ENCODE measurements around the gene TSC22D3. TPM values are rescaled to one million over a fixed set of nuclear protein-coding genes. Genes with fewer than 3 reads are reported as not detected.

The TSC22D3 gene
- total RNA-seq, 2 donors from 2014 or later = 9.9 to 10.5 TPM

- H3K4me1 ChIP-seq (ENCODE audit: control insufficient read depth, insufficient read depth, low read length) = no peaks in the 10 kb centered on the region
- 60 to 70% methylated on average over 1 to 4 of the region's 8 CpGs for WGBS, 2 experiments (ENCODE audit: insufficient coverage in 1 of 2, insufficient read length in 1 of 2)
- Mint-ChIP-seq H3K9me3 (peaks cover 2% of the 10 kb centered on the region), H3K27me3 (ENCODE audit: insufficient read depth) (peaks cover 71% of the 10 kb centered on the region), H3K36me3 (ENCODE audit: low read depth) (no peaks in the 10 kb centered on the region), H3K4me1 (peaks cover 7% of the 10 kb centered on the region), H3K27ac (no peak overlapping the region), H3K4me3 (no peak overlapping the region)
- no peak overlapping the region for H3K9ac ChIP-seq (ENCODE audit: extremely low read depth, low read length, poor library complexity, severe bottlenecking)
- no peaks in the 10 kb centered on the region for H3K9me3 ChIP-seq (ENCODE audit: control insufficient read depth, low read length)
- peaks cover 46% of the 10 kb centered on the region for H3K27me3 ChIP-seq (ENCODE audit: control insufficient read depth, insufficient read depth, low read length, poor library complexity, severe bottlenecking)
- H3K27ac ChIP-seq (ENCODE audit: low read depth, low read length) = no peak overlapping the region
- H3K36me3 ChIP-seq (ENCODE audit: control insufficient read depth, insufficient read depth, low read length) = no peaks in the 10 kb centered on the region
- peak; percentile 72 for DNase-seq
- no peak for TF ChIP-seq CTCF (conservative IDR thresholded peaks at IDR 0.05)
- no peak overlapping the region for H3K4me3 ChIP-seq (ENCODE audit: low read length)
These were observed 9.0 kb downstream of the TSC22D3 start for GRCh38 chrX:107766470-107767150.

GRCh38 chrX:107764845-107765608 is 10.6 kb downstream of the TSC22D3 start:
- Histone ChIP-seq H3K9ac (ENCODE audit: extremely low read depth, low read length, poor library complexity, severe bottlenecking) (no peak overlapping the region), H3K4me1 (ENCODE audit: control insufficient read depth, insufficient read depth, low read length) (no peaks in the 10 kb centered on the region), H3K4me3 (ENCODE audit: low read length) (no peak overlapping the region), H3K27ac (ENCODE audit: low read depth, low read length) (no peak overlapping the region), H3K27me3 (ENCODE audit: control insufficient read depth, insufficient read depth, low read length, poor library complexity, severe bottlenecking) (peaks cover 50% of the 10 kb centered on the region), H3K9me3 (ENCODE audit: control insufficient read depth, low read length) (no peaks in the 10 kb centered on the region), H3K36me3 (ENCODE audit: control insufficient read depth, insufficient read depth, low read length) (no peaks in the 10 kb centered on the region)
- no peak for TF ChIP-seq CTCF (conservative IDR thresholded peaks at IDR 0.05)
- Mint-ChIP-seq H3K36me3 (ENCODE audit: low read depth) (no peaks in the 10 kb centered on the region), H3K27me3 (ENCODE audit: insufficient read depth) (peaks cover 75% of the 10 kb centered on the region), H3K9me3 (peaks cover 2% of the 10 kb centered on the region), H3K27ac (no peak overlapping the region), H3K4me1 (peaks cover 7% of the 10 kb centered on the region), H3K4me3 (no peak overlapping the region)
- WGBS, 2 experiments (ENCODE audit: insufficient coverage in 1 of 2, insufficient read length in 1 of 2) = 91 to 92% methylated on average over 2 to 11 of the region's 11 CpGs
- DNase-seq = peak; percentile 38

GRCh38 chrX:107763647-107764046 is 11.9 kb downstream of the TSC22D3 start:
- H3K27me3 Mint-ChIP-seq (ENCODE audit: insufficient read depth) = peaks cover 76% of the 10 kb centered on the region
- no peak for TF ChIP-seq CTCF (conservative IDR thresholded peaks at IDR 0.05)
- H3K4me1 Mint-ChIP-seq = peaks cover 7% of the 10 kb centered on the region
- H3K9me3 Mint-ChIP-seq = peaks cover 5% of the 10 kb centered on the region
- WGBS, 2 experiments (ENCODE audit: insufficient coverage in 1 of 2, insufficient read length in 1 of 2) = 89% methylated on average over 1 of the region's 1 CpG; no CpG with 5 or more reads in 1 of the 2 experiments
- H3K36me3 Mint-ChIP-seq (ENCODE audit: low read depth) = no peaks in the 10 kb centered on the region
- no peaks in the 10 kb centered on the region for H3K4me1 ChIP-seq (ENCODE audit: control insufficient read depth, insufficient read depth, low read length)
- H3K9me3 ChIP-seq (ENCODE audit: control insufficient read depth, low read length) = no peaks in the 10 kb centered on the region
- no peak overlapping the region for H3K4me3 ChIP-seq (ENCODE audit: low read length)
- no peak overlapping the region for H3K9ac ChIP-seq (ENCODE audit: extremely low read depth, low read length, poor library complexity, severe bottlenecking)
- no peak overlapping the region for H3K27ac ChIP-seq (ENCODE audit: low read depth, low read length)
- no peaks in the 10 kb centered on the region for H3K36me3 ChIP-seq (ENCODE audit: control insufficient read depth, insufficient read depth, low read length)
- peak; percentile 12 for DNase-seq
- no peak overlapping the region for H3K4me3 Mint-ChIP-seq
- peaks cover 53% of the 10 kb centered on the region for H3K27me3 ChIP-seq (ENCODE audit: control insufficient read depth, insufficient read depth, low read length, poor library complexity, severe bottlenecking)
- H3K27ac Mint-ChIP-seq = no peak overlapping the region

All from endodermal cell (in vitro differentiated cells).